Brain microvascular endothelial cell (primary cell): ENCODE measurements around the gene MEOX1.
A peak's percentile ranks its signal among the peaks of the same experiment; 100 is the strongest.

Source experiments
- DNase-seq: peaks from one replicate; pipeline ENCODE4 v3.0.0-alpha.2; 2020
- H3K27ac ChIP-seq: fragments of 250-450 bp; sonication (Bioruptor Pico); 2 replicates; pipeline ENCODE4 v1.5.1; 2020; ENCODE audit warnings: mild to moderate bottlenecking, moderate library complexity
- H3K27me3 ChIP-seq: fragments of 250-450 bp; sonication (Bioruptor Pico); replicated peaks from 2 replicates; pipeline ENCODE4 v1.5.1; 2020; ENCODE audit warnings: mild to moderate bottlenecking
- H3K36me3 ChIP-seq: fragments of 250-450 bp; sonication (Bioruptor Pico); replicated peaks from 2 replicates; pipeline ENCODE4 v1.5.1; 2020; ENCODE audit warnings: mild to moderate bottlenecking
- H3K4me3 ChIP-seq: 2 replicates; pipeline ENCODE4 v1.5.1; 2011; ENCODE audit warnings: low read depth, mild to moderate bottlenecking, control low read depth, low read length, moderate library complexity
- in situ Hi-C: cut with HindIII; loops from 2 replicates; pipeline ENCODE4 v1.10.0; 2017; ENCODE audit warnings: low sequenced_read_pairs, low pct_ligation_motif_present
- TF ChIP-seq, protein P1 (sequence below): IDR thresholded peaks from 2 replicates; pipeline ENCODE4 v1.5.1; 2011; ENCODE audit warnings: low read depth, mild to moderate bottlenecking, moderate library complexity, low read length, control low read depth, inconsistent platforms; ENCODE audit errors: missing control alignments

Gene MEOX1

GRCh38 chr17:43696891-43697290 lies 35.2 kb upstream of the MEOX1 start:
- no peak overlapping the region for H3K4me3 ChIP-seq
- in situ Hi-C loops: loop anchor here (10.0 kb wide), 1 partner anchor 58 kb away; the partner anchor contains the start of gene SOST
- TF ChIP-seq, protein P1, sequence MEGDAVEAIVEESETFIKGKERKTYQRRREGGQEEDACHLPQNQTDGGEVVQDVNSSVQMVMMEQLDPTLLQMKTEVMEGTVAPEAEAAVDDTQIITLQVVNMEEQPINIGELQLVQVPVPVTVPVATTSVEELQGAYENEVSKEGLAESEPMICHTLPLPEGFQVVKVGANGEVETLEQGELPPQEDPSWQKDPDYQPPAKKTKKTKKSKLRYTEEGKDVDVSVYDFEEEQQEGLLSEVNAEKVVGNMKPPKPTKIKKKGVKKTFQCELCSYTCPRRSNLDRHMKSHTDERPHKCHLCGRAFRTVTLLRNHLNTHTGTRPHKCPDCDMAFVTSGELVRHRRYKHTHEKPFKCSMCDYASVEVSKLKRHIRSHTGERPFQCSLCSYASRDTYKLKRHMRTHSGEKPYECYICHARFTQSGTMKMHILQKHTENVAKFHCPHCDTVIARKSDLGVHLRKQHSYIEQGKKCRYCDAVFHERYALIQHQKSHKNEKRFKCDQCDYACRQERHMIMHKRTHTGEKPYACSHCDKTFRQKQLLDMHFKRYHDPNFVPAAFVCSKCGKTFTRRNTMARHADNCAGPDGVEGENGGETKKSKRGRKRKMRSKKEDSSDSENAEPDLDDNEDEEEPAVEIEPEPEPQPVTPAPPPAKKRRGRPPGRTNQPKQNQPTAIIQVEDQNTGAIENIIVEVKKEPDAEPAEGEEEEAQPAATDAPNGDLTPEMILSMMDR: no peak
- H3K36me3 ChIP-seq: no peaks in the 10 kb centered on the region
- H3K27ac ChIP-seq: no peak overlapping the region
- no peak for DNase-seq
- H3K27me3 ChIP-seq: no peaks in the 10 kb centered on the region

GRCh38 chr17:43695970-43696865 lies 34.5 kb upstream of the MEOX1 start:
- Histone ChIP-seq H3K27ac (no peak overlapping the region), H3K4me3 (no peak overlapping the region), H3K27me3 (no peaks in the 10 kb centered on the region), H3K36me3 (no peaks in the 10 kb centered on the region)
- no peak for DNase-seq
- TF ChIP-seq, protein P1: no peak
- in situ Hi-C loops: loop anchor here (10.0 kb wide), 1 partner anchor 59 kb away; the partner anchor contains the start of gene SOST

DNA sequence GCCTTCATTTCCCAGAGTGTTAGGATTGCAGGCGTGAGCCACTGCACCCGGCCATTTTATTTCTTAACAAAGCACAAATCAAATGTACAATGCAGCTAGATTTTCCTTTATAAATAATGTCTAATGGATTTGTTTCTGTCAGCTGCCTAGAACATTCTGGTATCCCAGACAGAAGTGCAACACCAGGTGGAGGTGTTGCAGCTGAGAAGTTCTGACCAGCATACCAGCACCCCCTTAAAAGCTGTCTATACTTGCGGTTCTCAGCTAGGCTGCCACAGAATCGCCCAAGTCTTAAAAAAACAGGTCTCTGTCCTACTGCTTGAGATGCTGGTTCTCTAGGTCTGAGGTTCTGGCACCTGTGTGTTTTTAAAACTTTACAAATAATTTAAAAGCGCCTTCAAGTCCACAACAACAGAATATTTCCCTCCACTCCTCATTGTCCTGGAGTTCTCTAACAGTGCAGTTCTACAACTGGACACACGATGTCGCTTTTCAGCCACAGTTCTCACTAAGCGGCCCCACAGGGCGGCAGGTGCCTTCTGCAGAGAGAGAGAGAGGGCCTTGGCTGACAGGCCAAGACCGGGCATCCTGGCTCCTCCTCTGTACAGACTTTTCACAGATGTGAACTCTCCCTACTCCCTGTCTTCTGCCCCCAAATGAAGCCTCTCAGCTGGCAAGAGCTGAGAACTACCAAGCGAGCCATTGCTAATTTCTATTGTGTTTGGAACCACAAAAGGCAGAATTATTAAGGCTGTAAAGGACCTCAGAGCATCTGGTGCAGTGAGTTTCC lies 32.6 kb upstream of the MEOX1 start:
- in situ Hi-C loops: loop anchor here (10.0 kb wide), 1 partner anchor 61 kb away; the partner anchor contains the start of gene SOST
- Histone ChIP-seq H3K27me3 (no peaks in the 10 kb centered on the region), H3K36me3 (no peaks in the 10 kb centered on the region), H3K4me3 (no peak overlapping the region), H3K27ac (no peak overlapping the region)
- DNase-seq: peak; percentile 71
- TF ChIP-seq, protein P1: peak; percentile 91

DNA sequence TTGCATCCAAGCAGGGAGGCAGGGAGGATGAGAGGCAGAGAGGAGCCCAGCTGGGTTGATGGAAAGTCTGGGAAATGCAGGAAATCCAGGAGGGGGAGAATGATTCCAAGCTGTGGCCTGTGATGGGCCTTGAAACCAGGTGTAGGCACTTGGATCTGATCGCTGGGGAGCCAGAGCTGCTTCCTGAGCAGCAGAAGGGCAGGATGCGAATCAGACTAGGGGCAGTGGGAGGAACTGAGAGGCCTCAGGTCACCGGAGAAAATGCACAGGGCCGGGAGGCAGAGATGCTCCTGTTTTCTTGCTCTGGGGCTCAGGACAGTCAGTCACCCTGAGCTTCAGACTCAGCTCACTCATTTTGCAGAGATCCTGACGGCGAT lies 29.6 kb upstream of the MEOX1 start:
- TF ChIP-seq, protein P1: no peak
- no peak overlapping the region for H3K27ac ChIP-seq
- H3K36me3 ChIP-seq: no peaks in the 10 kb centered on the region
- in situ Hi-C loops: loop anchor here (10.0 kb wide), 1 partner anchor 63 kb away; the partner anchor contains the start of gene SOST
- no peak overlapping the region for H3K4me3 ChIP-seq
- DNase-seq: no peak
- peaks cover 2% of the 10 kb centered on the region for H3K27me3 ChIP-seq

DNA sequence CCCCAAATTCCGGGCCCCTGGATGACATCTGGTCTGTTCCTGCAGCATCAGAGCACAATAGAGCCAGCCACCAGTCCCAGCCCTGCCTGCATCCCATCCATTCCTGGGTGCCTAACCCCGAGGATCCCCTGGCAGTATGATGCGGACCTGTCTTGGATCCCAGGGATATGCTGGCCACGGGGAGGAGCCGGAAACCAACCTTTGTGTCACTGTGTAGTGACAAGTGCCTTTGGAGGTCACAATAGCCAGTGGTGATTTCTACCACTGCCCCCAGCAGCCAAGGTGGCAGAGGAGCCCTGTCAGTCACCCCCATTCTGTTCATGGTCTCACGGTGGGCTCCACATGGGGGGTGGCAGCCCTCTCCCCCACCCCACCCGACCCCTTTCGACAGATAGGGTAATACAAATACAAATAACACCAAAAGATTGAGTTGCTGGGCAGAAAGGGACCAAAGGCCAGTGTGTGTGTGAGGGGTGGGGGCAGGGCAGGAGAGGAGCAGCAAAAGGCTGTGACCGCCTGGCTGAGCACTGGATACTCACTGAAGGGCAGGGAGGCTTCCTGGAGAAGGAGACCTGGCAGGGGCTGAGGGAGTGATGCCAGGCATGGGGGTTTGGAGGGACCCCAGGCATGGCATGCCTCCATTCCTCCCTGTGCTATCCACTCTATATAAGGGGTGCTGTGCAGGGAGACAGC lies 29.0 kb upstream of the MEOX1 start:
- TF ChIP-seq, protein P1: no peak
- H3K27me3 ChIP-seq: peaks cover 2% of the 10 kb centered on the region
- in situ Hi-C loops: loop anchor here (10.0 kb wide), 1 partner anchor 64 kb away; the partner anchor contains the start of gene SOST
- no peaks in the 10 kb centered on the region for H3K36me3 ChIP-seq
- DNase-seq: no peak
- no peak overlapping the region for H3K27ac ChIP-seq
- no peak overlapping the region for H3K4me3 ChIP-seq
